Neural progenitor cell (in vitro differentiated cells): Measurements from ENCODE around the gene GMPR.

ENCODE experiments used
- CTCF ChIP-seq: fragments of 200-600 bp; sonication (generic); IDR thresholded peaks from 2 replicates; pipeline ENCODE4 v1.5.1; 2017; ENCODE audit warnings: antibody characterized with exemption, mild to moderate bottlenecking
- EZH2 ChIP-seq: fragments of 200-600 bp; sonication (generic); IDR thresholded peaks from 2 replicates; pipeline ENCODE4 v1.6.1; 2017; ENCODE audit warnings: antibody characterized with exemption, mild to moderate bottlenecking, moderate library complexity

GRCh38 chr6:16337295-16337975 lies 99.0 kb downstream of the GMPR start:
- no peak for TF ChIP-seq CTCF
- TF ChIP-seq EZH2 = no peak
